Lower leg skin (tissue), 4 donors: ENCODE measurements around the gene ERC2. TPM values are rescaled to one million over a fixed set of nuclear protein-coding genes. Genes with fewer than 3 reads are reported as not detected.

Experiments
- DNase-seq, 2 donors: peaks; one replicate each; pipeline ENCODE4 v3.0.0-alpha.2; 2019; ENCODE audit warnings: low spot score in 2 of 2
- H3K4me3 ChIP-seq: fragments of 200-600 bp; sonication (generic); 2 replicates; pipeline ENCODE4 v1.5.1; 2017; ENCODE audit warnings: mild to moderate bottlenecking, low read depth; ENCODE audit not compliant: poor library complexity, severe bottlenecking
- CTCF ChIP-seq, 3 donors: fragments of 450-650 bp; IDR thresholded peaks; one replicate each; pipeline ENCODE4 v1.5.1; 2016; ENCODE audit warnings: antibody characterized with exemption in 3 of 3, mild to moderate bottlenecking in 3 of 3, moderate library complexity in 2 of 3
- POLR2A ChIP-seq, 2 donors: fragments of 450-650 bp; IDR thresholded peaks; one replicate each; pipeline ENCODE4 v1.6.1; 2016 to 2017; ENCODE audit warnings: antibody characterized with exemption in 2 of 2, mild to moderate bottlenecking in 1 of 2, moderate library complexity in 1 of 2
- WGBS, 2 donors: methylation state at CpG; one replicate each; pipeline ENCODE4 v1.1.5; 2018; 5-methylcytosine and 5-hydroxymethylcytosine counted together
- intact Hi-C: fragments of 100-400 bp; cut with DNase I; formaldehyde crosslinking; loops from one replicate; pipeline ENCODE4 v1.15.0; 2023; ENCODE audit warnings: low total_unique reads
- total RNA-seq, 4 donors: library from RNA; depleted of rRNA; stranded (reverse); fragments of >200 nt; gene quantifications; one replicate each; pipeline ENCODE4 v1.1.0, GENCODE V29; 2016

The ERC2 gene
- total RNA-seq, 4 donors from 2014 or later: 0.23 to 1.3 (median 0.42) TPM; not detected in 1

- intact Hi-C loops: no loop called here
- TF ChIP-seq CTCF (IDR thresholded peaks at IDR 0.05) (no peak), POLR2A (IDR thresholded peaks at IDR 0.05) (no peak)
- 77% methylated on average over 4 of the region's 4 CpGs for WGBS, 2 donors
Measured at GRCh38 chr3:55955891-55956477, 512.3 kb downstream of the ERC2 start.

GRCh38 chr3:55951388-55951787, 516.9 kb downstream of the ERC2 start:
- no peak for DNase-seq
- no peak overlapping the region for H3K4me3 ChIP-seq
- intact Hi-C loops: no loop called here
- WGBS, 2 donors: 68 to 79% methylated on average over 4 of the region's 4 CpGs
- TF ChIP-seq CTCF (IDR thresholded peaks at IDR 0.05) (no peak), POLR2A (IDR thresholded peaks at IDR 0.05) (no peak)

More at GRCh38 chr3:55955891-55956477, 512.3 kb downstream of the ERC2 start:
- DNase-seq: no peak
- no peak overlapping the region for H3K4me3 ChIP-seq

GRCh38 chr3:55947406-55947805, 520.9 kb downstream of the ERC2 start:
- DNase-seq: no peak
- intact Hi-C loops: no loop called here
- WGBS, 2 donors: 60 to 67% methylated on average over 5 of the region's 5 CpGs
- no peak for TF ChIP-seq POLR2A (IDR thresholded peaks at IDR 0.05)
- no peak for TF ChIP-seq CTCF (IDR thresholded peaks at IDR 0.05)
- no peak overlapping the region for H3K4me3 ChIP-seq

- no peak overlapping the region for H3K4me3 ChIP-seq
- intact Hi-C loops: no loop called here
- TF ChIP-seq CTCF (IDR thresholded peaks at IDR 0.05): no peak
- TF ChIP-seq POLR2A (IDR thresholded peaks at IDR 0.05): no peak
- DNase-seq: no peak
- 76 to 83% methylated on average over 4 of the region's 4 CpGs for WGBS, 2 donors
Measured at GRCh38 chr3:55946574-55947160, 521.6 kb downstream of the ERC2 start.

- DNase-seq: no peak
- TF ChIP-seq POLR2A (IDR thresholded peaks at IDR 0.05) (no peak), CTCF (IDR thresholded peaks at IDR 0.05) (no peak)
- H3K4me3 ChIP-seq: no peak overlapping the region
- intact Hi-C loops: loop anchor here (2.0 kb wide), 1 partner anchor 66 kb away; no protein-coding TSS in a partner anchor
- WGBS, 2 donors: 57% methylated on average over 2 of the region's 2 CpGs
Measured at GRCh38 chr3:55942868-55943267, 525.4 kb downstream of the ERC2 start.
